Inferior parietal cortex (tissue), 1 donor: ENCODE data around the gene RMRP.
A peak's percentile ranks its signal among the peaks of the same experiment; 100 is the strongest.
"Not testable (repeated sequence)": the region's sequence is repeated elsewhere in the genome, so short reads cannot be mapped to it uniquely, and the experiment has no call there.

Experiments used
- DNase-seq: peaks from one replicate; pipeline ENCODE4 v3.0.0-alpha.2; 2016; ENCODE audit errors: extremely low spot score

RMRP gene

GRCh38 chr9:35665471-35665818 is 7.6 kb upstream of the RMRP start:
- no peak for DNase-seq

GRCh38 chr9:35664531-35665470 is 7.0 kb upstream of the RMRP start, which contains the start of gene ARHGEF39:
Gene ARHGEF39 (minus strand): TSS chr9:35665195. CDS start chr9:35665169, 26 bp downstream.
- DNase-seq, result peak; percentile 67

DNA sequence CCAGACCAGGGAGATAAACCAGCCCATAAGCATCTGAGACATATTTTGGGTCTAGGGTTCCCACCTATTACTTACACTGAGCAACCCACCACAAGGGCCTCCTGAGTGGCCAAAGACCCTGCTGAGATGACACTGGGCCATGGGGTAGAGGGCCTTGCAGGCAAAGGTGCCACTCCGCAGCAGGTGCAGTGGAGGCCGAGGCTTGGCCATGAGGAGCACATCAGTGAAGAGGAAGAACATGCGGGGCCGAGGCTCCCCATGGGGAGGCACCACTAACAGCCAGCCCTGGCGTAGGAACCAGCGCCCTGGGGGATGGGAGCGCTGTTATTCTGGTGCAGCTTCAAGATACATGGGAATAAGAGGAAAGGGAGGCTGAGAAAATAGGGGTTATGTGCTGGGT is 4.6 kb upstream of the RMRP start:
- DNase-seq, result no peak

GRCh38 chr9:35661756-35662350 is 4.0 kb upstream of the RMRP start:
- no peak for DNase-seq

GRCh38 chr9:35660966-35661415 is 3.2 kb upstream of the RMRP start:
- peak; percentile 38 for DNase-seq

GRCh38 chr9:35659340-35659739 is 1.5 kb upstream of the RMRP start:
- DNase-seq, result no peak

DNA sequence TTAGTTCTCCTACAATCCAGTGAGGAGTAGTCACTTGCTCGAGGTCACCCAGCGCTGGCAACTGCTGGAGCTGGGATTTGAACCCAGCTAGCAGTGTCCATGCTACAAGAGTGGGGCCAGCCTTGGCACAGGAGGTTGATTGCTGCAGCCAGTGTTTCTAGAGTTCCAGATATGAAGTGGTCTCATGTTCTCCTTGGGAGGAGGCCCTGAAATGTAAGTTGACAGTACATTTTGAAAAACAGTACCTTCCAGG is 1.1 kb upstream of the RMRP start:
- peak; percentile 29 for DNase-seq

- DNase-seq, result peak; percentile 90
These were observed 533 bp upstream of the RMRP start, which contains the start of gene CCDC107 for GRCh38 chr9:35658137-35658967. Gene CCDC107 (plus strand): TSS chr9:35658292. CDS start chr9:35658380, 88 bp downstream.

- DNase-seq, result peak; percentile 54
These were observed 831 bp downstream of the RMRP start for GRCh38 chr9:35656831-35657545.

- DNase-seq, result no peak
These were observed 1.5 kb downstream of the RMRP start for GRCh38 chr9:35656348-35656747.

DNA sequence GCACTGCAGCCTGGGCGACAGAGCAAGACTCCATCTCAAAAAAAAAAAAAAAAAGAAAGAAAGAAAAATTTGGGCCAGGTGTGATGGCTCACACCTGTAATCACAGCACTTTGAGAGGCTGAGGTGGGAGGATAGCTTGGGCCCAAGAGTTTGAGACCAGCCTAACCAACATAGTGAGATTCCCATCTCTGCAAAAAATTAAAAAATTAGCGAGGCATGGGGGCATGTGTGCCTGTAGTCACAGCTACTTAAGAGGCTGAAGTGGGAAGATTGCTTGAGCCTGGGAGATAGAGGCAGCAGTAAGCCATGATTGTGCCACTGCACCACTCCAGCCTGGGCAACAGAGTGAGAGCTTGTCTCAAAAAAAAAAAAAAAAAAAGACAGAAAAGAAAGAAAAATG is 4.2 kb downstream of the RMRP start:
- DNase-seq, result no peak

GRCh38 chr9:35652829-35653209 is 5.0 kb downstream of the RMRP start:
- no peak for DNase-seq

DNA sequence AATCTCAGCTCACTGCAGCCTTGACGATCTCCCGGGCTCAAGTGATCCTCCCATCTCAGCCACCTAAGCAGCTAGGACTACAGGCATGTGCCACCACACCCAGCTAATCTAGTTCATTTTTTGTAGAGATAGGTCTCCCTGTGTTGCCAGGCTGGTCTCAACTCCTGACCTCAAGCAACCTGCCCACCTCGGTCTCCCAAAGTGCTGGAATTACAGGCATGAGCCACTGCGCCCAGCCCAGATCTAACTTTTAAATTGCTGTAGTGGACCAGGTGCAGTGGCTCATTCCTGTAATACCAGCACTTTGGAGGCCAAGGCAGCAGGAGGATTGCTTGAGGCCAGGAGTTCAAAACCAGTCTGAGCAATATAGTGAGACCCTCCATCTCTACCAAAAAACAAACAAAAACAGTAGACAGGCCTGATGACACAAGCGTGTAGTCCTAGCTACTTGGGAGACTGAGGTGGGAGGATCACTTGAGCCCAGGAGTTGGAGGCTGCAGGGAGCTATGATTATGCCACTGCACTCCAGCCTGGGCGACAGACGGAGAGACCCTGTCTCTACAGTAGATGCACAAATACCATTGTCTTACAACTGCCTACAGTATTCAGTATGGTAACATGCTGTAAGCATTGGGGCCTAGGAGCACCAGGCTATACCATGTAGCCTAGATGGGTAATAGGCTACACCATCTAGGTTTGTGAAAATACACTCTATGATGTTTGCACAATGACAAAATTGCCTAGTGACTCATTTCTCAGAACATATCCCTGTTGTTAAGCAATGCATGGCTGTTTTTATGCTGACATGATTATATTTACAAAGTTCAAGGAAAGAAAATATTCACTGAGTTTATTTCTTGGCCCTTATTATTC is 5.6 kb downstream of the RMRP start:
- DNase-seq, result no peak

- no peak for DNase-seq
These were observed 7.3 kb downstream of the RMRP start, which contains the start of gene SIT1 for GRCh38 chr9:35650341-35651158. Gene SIT1 (minus strand): TSS chr9:35650931. CDS start chr9:35650853, 78 bp downstream.

DNA sequence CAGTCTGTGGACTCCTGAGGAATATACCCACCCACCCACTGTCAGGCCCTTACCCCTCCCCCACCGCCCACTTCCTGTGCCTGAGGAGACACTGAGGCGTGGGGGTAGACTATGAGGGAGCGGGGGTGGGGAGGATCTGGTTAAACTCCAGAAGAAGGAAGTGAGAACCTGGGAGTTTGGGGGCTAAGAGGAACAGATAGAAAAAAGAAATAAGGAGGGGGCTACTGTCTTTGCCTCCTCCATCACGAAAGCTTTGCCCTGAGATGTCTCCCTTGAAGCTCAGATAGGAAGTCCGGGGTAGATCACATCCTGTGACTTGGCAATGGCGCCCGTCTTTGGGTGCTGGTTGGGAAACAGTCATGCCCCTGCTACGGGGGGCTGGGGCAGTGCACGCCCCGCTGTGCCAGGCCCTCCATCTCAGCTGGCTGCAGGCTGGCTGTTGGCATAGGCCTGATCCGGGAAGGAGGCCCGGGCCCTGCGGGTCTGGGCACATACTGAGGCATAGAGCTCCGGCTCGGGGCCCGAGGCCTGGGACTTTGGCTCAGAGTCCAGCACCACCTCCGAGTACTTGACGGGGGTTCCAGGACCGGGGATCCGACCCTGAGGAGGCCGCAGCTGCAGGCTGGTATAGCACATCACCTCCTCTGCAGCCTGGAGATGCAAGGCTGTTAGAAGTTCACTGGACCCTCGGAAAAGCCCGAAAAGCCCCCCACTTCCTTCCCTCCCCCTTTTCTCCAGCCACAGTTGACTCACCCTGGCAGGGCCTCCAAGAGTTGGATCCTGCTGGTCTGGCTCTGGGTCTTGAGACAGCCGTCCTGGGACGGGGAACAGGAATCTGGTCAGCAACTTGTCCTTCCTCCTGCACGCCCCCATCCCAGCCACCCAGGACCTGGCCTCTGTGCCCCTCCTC is 8.1 kb downstream of the RMRP start:
- no peak for DNase-seq

GRCh38 chr9:35646533-35647265 is 11.1 kb downstream of the RMRP start:
- peak; percentile 94 for DNase-seq

- DNase-seq, result peak; percentile 22
These were observed 11.7 kb downstream of the RMRP start for GRCh38 chr9:35646153-35646532.

- not testable (repeated sequence) for DNase-seq
These were observed 12.1 kb downstream of the RMRP start for GRCh38 chr9:35645736-35646135.
